Measurements from ENCODE around the gene YTHDF1. TPM values are rescaled to one million over a fixed set of nuclear protein-coding genes. Genes with fewer than 3 reads are reported as not detected.

Gene YTHDF1
- total RNA-seq, 1 donor from 2014 or later, result 43.3 TPM

DNA sequence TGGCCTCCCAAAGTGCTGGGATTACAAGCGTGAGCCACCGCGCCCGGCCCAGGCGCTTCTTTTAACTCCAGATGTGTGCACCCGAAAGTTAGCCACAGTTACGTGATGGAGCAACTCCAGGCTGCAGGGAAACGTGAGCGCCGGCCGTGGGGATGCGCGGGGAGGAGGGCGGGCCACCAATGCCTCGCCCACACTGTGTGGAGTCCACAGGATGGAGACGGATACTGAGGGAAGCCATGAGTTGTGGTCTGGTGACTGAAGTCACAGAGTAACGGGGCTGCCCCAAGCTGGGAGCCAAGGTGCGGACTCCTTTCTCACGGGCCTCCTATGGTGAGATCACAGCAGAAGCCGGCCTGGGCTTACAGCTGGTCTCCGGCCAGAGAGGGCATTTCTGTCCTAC is 23.2 kb downstream of the YTHDF1 start:
- no peak for DNase-seq
- no peaks in the 10 kb centered on the region for H3K4me1 Mint-ChIP-seq (ENCODE audit: low read depth, unreplicated experiment)
- H3K36me3 Mint-ChIP-seq (ENCODE audit: unreplicated experiment), result peaks cover 5% of the 10 kb centered on the region
- no peak overlapping the region for H3K27ac Mint-ChIP-seq (ENCODE audit: unreplicated experiment)
- H3K4me3 Mint-ChIP-seq (ENCODE audit: unreplicated experiment), result no peak overlapping the region
- peaks cover 12% of the 10 kb centered on the region for H3K9me3 Mint-ChIP-seq (ENCODE audit: unreplicated experiment)
- no peaks in the 10 kb centered on the region for H3K27me3 Mint-ChIP-seq (ENCODE audit: unreplicated experiment)
- TF ChIP-seq, protein P1, sequence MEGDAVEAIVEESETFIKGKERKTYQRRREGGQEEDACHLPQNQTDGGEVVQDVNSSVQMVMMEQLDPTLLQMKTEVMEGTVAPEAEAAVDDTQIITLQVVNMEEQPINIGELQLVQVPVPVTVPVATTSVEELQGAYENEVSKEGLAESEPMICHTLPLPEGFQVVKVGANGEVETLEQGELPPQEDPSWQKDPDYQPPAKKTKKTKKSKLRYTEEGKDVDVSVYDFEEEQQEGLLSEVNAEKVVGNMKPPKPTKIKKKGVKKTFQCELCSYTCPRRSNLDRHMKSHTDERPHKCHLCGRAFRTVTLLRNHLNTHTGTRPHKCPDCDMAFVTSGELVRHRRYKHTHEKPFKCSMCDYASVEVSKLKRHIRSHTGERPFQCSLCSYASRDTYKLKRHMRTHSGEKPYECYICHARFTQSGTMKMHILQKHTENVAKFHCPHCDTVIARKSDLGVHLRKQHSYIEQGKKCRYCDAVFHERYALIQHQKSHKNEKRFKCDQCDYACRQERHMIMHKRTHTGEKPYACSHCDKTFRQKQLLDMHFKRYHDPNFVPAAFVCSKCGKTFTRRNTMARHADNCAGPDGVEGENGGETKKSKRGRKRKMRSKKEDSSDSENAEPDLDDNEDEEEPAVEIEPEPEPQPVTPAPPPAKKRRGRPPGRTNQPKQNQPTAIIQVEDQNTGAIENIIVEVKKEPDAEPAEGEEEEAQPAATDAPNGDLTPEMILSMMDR (IDR thresholded peaks at IDR 0.05; ENCODE audit: partially characterized antibody, unreplicated experiment), result no peak

DNA sequence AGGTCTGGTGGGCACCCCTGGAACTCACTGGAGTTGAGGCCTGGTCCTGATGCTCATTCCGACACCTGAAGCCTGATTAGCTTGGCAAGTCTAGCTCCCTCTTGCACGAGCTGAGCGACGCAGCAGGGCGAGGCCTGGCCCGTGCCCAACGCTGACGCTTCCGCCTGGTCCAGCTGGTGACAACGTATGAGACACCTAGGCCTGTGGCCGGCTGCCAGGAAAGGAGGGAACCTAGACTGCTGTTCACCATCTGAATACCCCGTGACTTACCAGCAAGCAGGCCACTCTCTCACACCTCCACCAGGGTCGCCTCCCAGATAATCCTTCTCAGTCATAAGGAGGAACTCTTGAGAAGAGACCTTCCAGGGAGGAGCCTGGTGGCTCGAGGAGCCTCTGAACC is 24.5 kb downstream of the YTHDF1 start:
- Mint-ChIP-seq H3K9me3 (ENCODE audit: unreplicated experiment) (peaks cover 17% of the 10 kb centered on the region), H3K4me1 (ENCODE audit: low read depth, unreplicated experiment) (no peaks in the 10 kb centered on the region), H3K4me3 (ENCODE audit: unreplicated experiment) (no peak overlapping the region), H3K36me3 (ENCODE audit: unreplicated experiment) (peaks cover 5% of the 10 kb centered on the region), H3K27ac (ENCODE audit: unreplicated experiment) (no peak overlapping the region), H3K27me3 (ENCODE audit: unreplicated experiment) (no peaks in the 10 kb centered on the region)
- DNase-seq, result no peak
- TF ChIP-seq, protein P1 (IDR thresholded peaks at IDR 0.05; ENCODE audit: partially characterized antibody, unreplicated experiment), result no peak

DNA sequence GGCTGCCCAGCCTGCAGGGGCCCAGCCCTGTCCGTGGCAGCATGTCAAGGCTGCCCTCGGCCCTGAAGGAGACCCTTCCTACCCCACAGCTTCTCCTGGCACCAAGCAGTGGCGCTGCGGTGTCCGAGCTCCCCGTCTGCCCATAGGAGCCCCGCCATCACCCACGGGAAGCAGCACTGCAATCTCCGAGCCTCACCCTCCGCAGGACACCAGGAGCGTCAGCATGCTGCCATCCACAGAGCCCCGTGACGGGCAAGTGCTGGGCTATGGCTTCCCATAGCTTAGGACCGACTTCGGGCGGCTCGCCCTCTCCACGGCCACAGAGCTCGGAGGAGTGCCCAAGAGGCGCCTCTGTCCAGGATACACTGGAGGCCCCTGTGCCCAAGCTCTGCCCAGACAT is 25.1 kb downstream of the YTHDF1 start:
- H3K4me1 Mint-ChIP-seq (ENCODE audit: low read depth, unreplicated experiment), result no peaks in the 10 kb centered on the region
- no peak overlapping the region for H3K4me3 Mint-ChIP-seq (ENCODE audit: unreplicated experiment)
- H3K27ac Mint-ChIP-seq (ENCODE audit: unreplicated experiment), result no peak overlapping the region
- no peak for DNase-seq
- H3K36me3 Mint-ChIP-seq (ENCODE audit: unreplicated experiment), result peaks cover 5% of the 10 kb centered on the region
- TF ChIP-seq, protein P1 (IDR thresholded peaks at IDR 0.05; ENCODE audit: partially characterized antibody, unreplicated experiment), result no peak
- H3K9me3 Mint-ChIP-seq (ENCODE audit: unreplicated experiment), result peaks cover 20% of the 10 kb centered on the region
- H3K27me3 Mint-ChIP-seq (ENCODE audit: unreplicated experiment), result no peaks in the 10 kb centered on the region

DNA sequence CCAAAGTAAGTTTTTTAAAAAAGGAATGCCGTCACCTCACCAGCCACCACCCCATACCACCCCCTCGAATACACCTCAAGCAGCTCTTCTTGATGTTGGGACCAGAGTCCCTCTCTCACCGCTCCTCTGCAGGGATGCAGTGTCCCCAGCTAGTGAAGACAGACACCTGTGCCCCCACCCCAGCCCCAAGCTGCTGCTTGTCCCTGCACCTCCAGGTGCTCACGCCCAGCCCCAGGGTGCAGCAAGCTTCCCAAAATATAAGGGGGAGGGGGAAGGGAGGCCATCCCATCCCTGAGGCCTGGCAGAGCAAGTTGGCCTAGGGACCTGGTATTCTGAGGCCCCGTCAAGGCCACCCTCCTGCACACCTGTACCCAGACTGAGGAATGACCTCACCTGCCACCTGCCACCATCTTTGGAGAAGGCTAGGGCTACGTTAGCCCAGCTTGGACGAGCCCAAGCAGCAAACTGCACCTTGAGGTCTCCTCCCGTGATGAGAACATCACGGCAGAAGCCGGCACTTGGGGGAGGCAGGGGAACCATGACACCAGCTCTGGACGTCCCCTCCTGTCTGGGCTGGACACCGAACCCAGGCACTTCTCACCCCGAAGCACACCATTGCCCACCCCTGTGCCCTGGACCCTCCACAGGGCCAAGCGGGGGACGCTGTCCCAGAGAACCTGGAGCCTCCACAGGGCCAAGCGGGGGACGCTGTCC is 25.9 kb downstream of the YTHDF1 start:
- H3K9me3 Mint-ChIP-seq (ENCODE audit: unreplicated experiment), result peaks cover 24% of the 10 kb centered on the region
- TF ChIP-seq, protein P1 (IDR thresholded peaks at IDR 0.05; ENCODE audit: partially characterized antibody, unreplicated experiment), result no peak
- H3K4me1 Mint-ChIP-seq (ENCODE audit: low read depth, unreplicated experiment), result no peaks in the 10 kb centered on the region
- no peak overlapping the region for H3K4me3 Mint-ChIP-seq (ENCODE audit: unreplicated experiment)
- peaks cover 5% of the 10 kb centered on the region for H3K36me3 Mint-ChIP-seq (ENCODE audit: unreplicated experiment)
- H3K27me3 Mint-ChIP-seq (ENCODE audit: unreplicated experiment), result no peaks in the 10 kb centered on the region
- no peak for DNase-seq
- H3K27ac Mint-ChIP-seq (ENCODE audit: unreplicated experiment), result no peak overlapping the region

DNA sequence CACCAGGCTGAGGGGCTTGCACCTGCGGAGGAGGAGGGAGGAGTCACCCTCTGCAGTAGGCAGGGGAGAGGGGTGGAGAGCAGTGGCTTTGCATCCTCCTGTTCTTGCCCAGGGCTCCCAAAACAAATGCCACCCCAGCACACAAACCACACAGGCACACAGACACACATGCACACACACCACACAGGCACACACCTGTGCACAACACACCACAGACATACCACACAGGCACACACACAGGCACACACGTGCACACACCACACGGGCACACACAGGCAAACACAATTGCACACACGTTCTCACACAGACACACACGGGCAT is 26.6 kb downstream of the YTHDF1 start:
- Mint-ChIP-seq H3K27me3 (ENCODE audit: unreplicated experiment) (peaks cover 2% of the 10 kb centered on the region), H3K27ac (ENCODE audit: unreplicated experiment) (peak overlapping the region; percentile 45), H3K4me3 (ENCODE audit: unreplicated experiment) (peak overlapping the region; percentile 32), H3K36me3 (ENCODE audit: unreplicated experiment) (no peaks in the 10 kb centered on the region), H3K4me1 (ENCODE audit: low read depth, unreplicated experiment) (no peaks in the 10 kb centered on the region), H3K9me3 (ENCODE audit: unreplicated experiment) (peaks cover 31% of the 10 kb centered on the region)
- TF ChIP-seq, protein P1 (IDR thresholded peaks at IDR 0.05; ENCODE audit: partially characterized antibody, unreplicated experiment), result no peak
- no peak for DNase-seq
